ENCODE results near the gene HACE1. TPM values are rescaled to one million over a fixed set of nuclear protein-coding genes. Genes with fewer than 3 reads are reported as not detected.

HACE1 gene
- total and polyA plus RNA-seq, 10 donors = 3.8 to 17.3 (median 13.0) TPM

- Histone ChIP-seq H3K27ac (peak overlapping the region in 3 of 8 donors; percentile 46 to 69 (median 53)), H3K36me3 (no peaks in the 10 kb centered on the region), H3K9me3 (no peaks in the 10 kb centered on the region), H3K4me3 (no peak overlapping the region), H3K4me1 (peaks cover 0 to 26% (median 18%) of the 10 kb centered on the region in 6 donors), H3K27me3 (replicated peaks in 1 of 7) (no peaks in the 10 kb centered on the region)
- intact Hi-C loops (cut with DNase I; ENCODE audit: low total_unique reads) = no loop called here
- TF ChIP-seq CTCF (IDR thresholded peaks at IDR 0.05 in 8 of 11, conservative IDR thresholded peaks at IDR 0.05 in 3 of 11) (no peak), POLR2AphosphoS5 (IDR thresholded peaks at IDR 0.05) (no peak), POLR2A (IDR thresholded peaks at IDR 0.05) (no peak)
- DNase-seq = no peak
- WGBS, 5 donors = 71 to 81% (median 78%) methylated on average over 5 of the region's 5 CpGs
Measured at GRCh38 chr6:104705916-104706442, 153.7 kb downstream of the HACE1 start.

- TF ChIP-seq POLR2AphosphoS5 (IDR thresholded peaks at IDR 0.05) = peak in 1 of 3 donors; percentile 50
- no peak for TF ChIP-seq CTCF (IDR thresholded peaks at IDR 0.05 in 8 of 11, conservative IDR thresholded peaks at IDR 0.05 in 3 of 11)
- 9 to 19% (median 15%) methylated on average over 8 of the region's 8 CpGs for WGBS, 5 donors
- Histone ChIP-seq H3K4me1 (peaks cover 0 to 26% (median 18%) of the 10 kb centered on the region in 6 donors), H3K27me3 (replicated peaks in 1 of 7) (no peaks in the 10 kb centered on the region), H3K4me3 (peak overlapping the region in 1 of 8 donors; percentile 26), H3K27ac (peak overlapping the region in 4 of 8 donors; percentile 41 to 69 (median 50)), H3K36me3 (no peaks in the 10 kb centered on the region), H3K9me3 (no peaks in the 10 kb centered on the region)
- intact Hi-C loops (cut with DNase I; ENCODE audit: low total_unique reads) = no loop called here
- DNase-seq = no peak
Measured at GRCh38 chr6:104705095-104705707, 154.5 kb downstream of the HACE1 start.

GRCh38 chr6:104704191-104704590, 155.5 kb downstream of the HACE1 start:
- no peak for DNase-seq
- intact Hi-C loops (cut with DNase I; ENCODE audit: low total_unique reads) = no loop called here
- no peaks in the 10 kb centered on the region for H3K27me3 ChIP-seq (replicated peaks in 1 of 7)
- 50 to 62% (median 59%) methylated on average over 3 of the region's 3 CpGs for WGBS, 5 donors
- no peaks in the 10 kb centered on the region for H3K36me3 ChIP-seq
- H3K9me3 ChIP-seq = no peaks in the 10 kb centered on the region
- peaks cover 0 to 26% (median 18%) of the 10 kb centered on the region in 6 donors for H3K4me1 ChIP-seq
- H3K27ac ChIP-seq = peak overlapping the region in 5 of 8 donors; percentile 16 to 69 (median 46)
- no peak overlapping the region for H3K4me3 ChIP-seq
- no peak for TF ChIP-seq CTCF (IDR thresholded peaks at IDR 0.05 in 8 of 11, conservative IDR thresholded peaks at IDR 0.05 in 3 of 11)

GRCh38 chr6:104702126-104702841, 157.4 kb downstream of the HACE1 start:
- H3K4me3 ChIP-seq = no peak overlapping the region
- 41 to 57% (median 49%) methylated on average over 5 of the region's 5 CpGs for WGBS, 5 donors
- TF ChIP-seq POLR2AphosphoS5 (IDR thresholded peaks at IDR 0.05) = no peak
- TF ChIP-seq CTCF (IDR thresholded peaks at IDR 0.05 in 8 of 11, conservative IDR thresholded peaks at IDR 0.05 in 3 of 11) = no peak
- no peak for TF ChIP-seq POLR2A (IDR thresholded peaks at IDR 0.05)
- H3K36me3 ChIP-seq = no peaks in the 10 kb centered on the region
- H3K27me3 ChIP-seq (replicated peaks in 1 of 7) = no peaks in the 10 kb centered on the region
- H3K27ac ChIP-seq = no peak overlapping the region
- intact Hi-C loops (cut with DNase I; ENCODE audit: low total_unique reads) = no loop called here
- H3K9me3 ChIP-seq = no peaks in the 10 kb centered on the region
- H3K4me1 ChIP-seq = peaks cover 0 to 26% (median 18%) of the 10 kb centered on the region in 6 donors
- DNase-seq = no peak

All from spleen (tissue), 11 donors.